ENCODE results near the gene MACROD2. TPM values are rescaled to one million over a fixed set of nuclear protein-coding genes. Genes with fewer than 3 reads are reported as not detected.

The MACROD2 gene
- total and polyA plus RNA-seq, 2 donors (not counting 1 experiment from before 2014, with no cell fraction given) = 5.3 to 6.7 TPM

DNA sequence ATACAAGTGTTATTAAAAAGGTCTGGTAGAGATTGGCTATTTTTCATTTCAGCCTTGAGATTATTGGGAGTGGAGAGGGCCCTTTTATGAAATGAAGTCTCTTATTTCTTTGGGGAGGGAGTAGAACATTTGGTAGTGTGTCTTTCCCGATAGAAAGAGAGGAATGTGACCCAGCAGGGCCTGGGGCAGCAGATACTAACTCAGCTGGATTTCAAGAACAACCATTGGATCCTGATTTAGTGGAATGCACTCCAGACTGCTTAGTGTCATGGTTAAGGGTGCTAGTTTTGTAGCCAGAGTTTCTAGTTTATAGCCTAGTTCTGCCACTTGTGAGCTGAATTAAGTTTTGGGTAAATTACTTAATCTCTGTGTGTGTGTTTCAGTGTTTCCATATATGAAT, 360.5 kb downstream of the MACROD2 start:
- ATAC-seq (ENCODE audit: low read depth) (no peak), DNase-seq (no peak)
- Histone ChIP-seq H3K36me3 (replicated peaks in 1 of 2; ENCODE audit: control extremely low read depth in 1 of 2, control insufficient read depth in 1 of 2, extremely low read depth in 1 of 2, insufficient read depth in 2 of 2, low read length in 1 of 2) (no peaks in the 10 kb centered on the region), H3K27ac (ENCODE audit: low read length in 2 of 2) (no peak overlapping the region), H4K20me1 (ENCODE audit: control insufficient read depth, insufficient read depth, low read length, poor library complexity, severe bottlenecking) (no peaks in the 10 kb centered on the region), H3K4me1 (ENCODE audit: control insufficient read depth in 2 of 2, insufficient read depth in 2 of 2, low read length in 2 of 2) (no peaks in the 10 kb centered on the region), H3K79me2 (ENCODE audit: control insufficient read depth, insufficient read depth, low read length) (no peaks in the 10 kb centered on the region), H3K27me3 (replicated peaks in 1 of 4; ENCODE audit: control extremely low read depth in 1 of 4, control insufficient read depth in 3 of 4, insufficient read depth in 4 of 4, low read length in 3 of 4) (no peaks in the 10 kb centered on the region), H3K9me3 (ENCODE audit: control extremely low read depth in 1 of 3, control insufficient read depth in 2 of 3, insufficient read depth in 1 of 3, low read length in 2 of 3) (no peaks in the 10 kb centered on the region), H3K4me3 (ENCODE audit: control extremely low read depth in 1 of 5, extremely low read depth in 1 of 5, insufficient read depth in 1 of 5, low read depth in 2 of 5, low read length in 4 of 5) (no peak overlapping the region), H3K9ac (ENCODE audit: low read length) (no peak overlapping the region), H3K4me2 (replicated peaks; ENCODE audit: low read depth, low read length, poor library complexity, severe bottlenecking) (no peak overlapping the region), H2AFZ (ENCODE audit: insufficient read depth, low read depth, low read length, poor library complexity, severe bottlenecking) (no peak overlapping the region)
- H3K9me3 Mint-ChIP-seq (ENCODE audit: insufficient read depth) = no peaks in the 10 kb centered on the region
- no peaks in the 10 kb centered on the region for H3K4me1 Mint-ChIP-seq
- no peak overlapping the region for H3K4me3 Mint-ChIP-seq
- intact Hi-C loops (cut with micrococcal nuclease) = no loop called here
- TF ChIP-seq, protein P1, sequence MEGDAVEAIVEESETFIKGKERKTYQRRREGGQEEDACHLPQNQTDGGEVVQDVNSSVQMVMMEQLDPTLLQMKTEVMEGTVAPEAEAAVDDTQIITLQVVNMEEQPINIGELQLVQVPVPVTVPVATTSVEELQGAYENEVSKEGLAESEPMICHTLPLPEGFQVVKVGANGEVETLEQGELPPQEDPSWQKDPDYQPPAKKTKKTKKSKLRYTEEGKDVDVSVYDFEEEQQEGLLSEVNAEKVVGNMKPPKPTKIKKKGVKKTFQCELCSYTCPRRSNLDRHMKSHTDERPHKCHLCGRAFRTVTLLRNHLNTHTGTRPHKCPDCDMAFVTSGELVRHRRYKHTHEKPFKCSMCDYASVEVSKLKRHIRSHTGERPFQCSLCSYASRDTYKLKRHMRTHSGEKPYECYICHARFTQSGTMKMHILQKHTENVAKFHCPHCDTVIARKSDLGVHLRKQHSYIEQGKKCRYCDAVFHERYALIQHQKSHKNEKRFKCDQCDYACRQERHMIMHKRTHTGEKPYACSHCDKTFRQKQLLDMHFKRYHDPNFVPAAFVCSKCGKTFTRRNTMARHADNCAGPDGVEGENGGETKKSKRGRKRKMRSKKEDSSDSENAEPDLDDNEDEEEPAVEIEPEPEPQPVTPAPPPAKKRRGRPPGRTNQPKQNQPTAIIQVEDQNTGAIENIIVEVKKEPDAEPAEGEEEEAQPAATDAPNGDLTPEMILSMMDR (IDR thresholded peaks at IDR 0.05) = no peak
- no peak for TF ChIP-seq EZH2 (IDR thresholded peaks at IDR 0.05; ENCODE audit: borderline replicate concordance, insufficient read depth, low read depth, low read length, poor library complexity, severe bottlenecking)
- H3K27ac Mint-ChIP-seq = no peak overlapping the region
- H3K27me3 Mint-ChIP-seq = peaks cover 13% of the 10 kb centered on the region
- ChIA-PET CTCF (no interaction called here), POLR2A (no interaction called here)
- 60% methylated on average over 1 of the region's 1 CpG for WGBS (ENCODE audit: insufficient coverage)

DNA sequence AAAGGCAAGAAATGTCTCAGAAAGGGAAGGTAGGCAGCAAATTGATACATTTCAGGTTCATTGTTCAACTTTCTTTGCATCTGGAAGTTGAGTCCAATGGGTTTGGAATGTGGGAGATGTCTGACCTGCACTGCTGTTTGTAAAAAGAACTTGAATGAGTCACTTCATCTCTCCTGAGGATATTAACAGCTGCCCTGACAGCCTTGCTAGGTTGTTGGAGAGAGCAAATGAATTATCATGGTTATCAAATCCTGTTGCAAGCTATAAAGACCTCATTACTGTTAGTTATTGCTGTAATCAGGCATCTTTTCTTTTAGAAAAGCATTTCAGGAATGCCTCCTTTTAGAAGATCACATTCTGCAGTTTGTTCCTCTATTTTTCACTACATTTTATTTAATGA, 365.1 kb downstream of the MACROD2 start:
- Histone ChIP-seq H3K27me3 (replicated peaks in 1 of 4; ENCODE audit: control extremely low read depth in 1 of 4, control insufficient read depth in 3 of 4, insufficient read depth in 4 of 4, low read length in 3 of 4) (no peaks in the 10 kb centered on the region), H3K79me2 (ENCODE audit: control insufficient read depth, insufficient read depth, low read length) (no peaks in the 10 kb centered on the region), H3K27ac (ENCODE audit: low read length in 2 of 2) (no peak overlapping the region), H2AFZ (ENCODE audit: insufficient read depth, low read depth, low read length, poor library complexity, severe bottlenecking) (no peak overlapping the region), H3K4me3 (ENCODE audit: control extremely low read depth in 1 of 5, extremely low read depth in 1 of 5, insufficient read depth in 1 of 5, low read depth in 2 of 5, low read length in 4 of 5) (no peak overlapping the region), H3K9ac (ENCODE audit: low read length) (no peak overlapping the region), H4K20me1 (ENCODE audit: control insufficient read depth, insufficient read depth, low read length, poor library complexity, severe bottlenecking) (no peaks in the 10 kb centered on the region), H3K36me3 (replicated peaks in 1 of 2; ENCODE audit: control extremely low read depth in 1 of 2, control insufficient read depth in 1 of 2, extremely low read depth in 1 of 2, insufficient read depth in 2 of 2, low read length in 1 of 2) (no peaks in the 10 kb centered on the region), H3K9me3 (ENCODE audit: control extremely low read depth in 1 of 3, control insufficient read depth in 2 of 3, insufficient read depth in 1 of 3, low read length in 2 of 3) (no peaks in the 10 kb centered on the region), H3K4me1 (ENCODE audit: control insufficient read depth in 2 of 2, insufficient read depth in 2 of 2, low read length in 2 of 2) (no peaks in the 10 kb centered on the region), H3K4me2 (replicated peaks; ENCODE audit: low read depth, low read length, poor library complexity, severe bottlenecking) (no peak overlapping the region)
- intact Hi-C loops (cut with micrococcal nuclease) = no loop called here
- no peak for ATAC-seq (ENCODE audit: low read depth)
- H3K4me1 Mint-ChIP-seq = no peaks in the 10 kb centered on the region
- no peaks in the 10 kb centered on the region for H3K9me3 Mint-ChIP-seq (ENCODE audit: insufficient read depth)
- H3K27ac Mint-ChIP-seq = no peak overlapping the region
- no peak for TF ChIP-seq EZH2 (IDR thresholded peaks at IDR 0.05; ENCODE audit: borderline replicate concordance, insufficient read depth, low read depth, low read length, poor library complexity, severe bottlenecking)
- TF ChIP-seq, protein P1 (IDR thresholded peaks at IDR 0.05) = no peak
- no peak for DNase-seq
- H3K4me3 Mint-ChIP-seq = no peak overlapping the region
- CTCF ChIA-PET = interaction anchor here (0.9 kb wide), 1 partner anchor 9 kb away, joined by 4 read pairs; no protein-coding TSS in a partner anchor
- H3K27me3 Mint-ChIP-seq = peaks cover 5% of the 10 kb centered on the region
- POLR2A ChIA-PET = no interaction called here
